ENCODE results near the gene RHBDL1.
A peak's percentile ranks its signal among the peaks of the same experiment; 100 is the strongest.

RHBDL1 gene

GRCh38 chr16:672851-673250 lies 2.6 kb upstream of the RHBDL1 start:
- DNase-seq (ENCODE audit: low read depth, low spot score): no peak

DNA sequence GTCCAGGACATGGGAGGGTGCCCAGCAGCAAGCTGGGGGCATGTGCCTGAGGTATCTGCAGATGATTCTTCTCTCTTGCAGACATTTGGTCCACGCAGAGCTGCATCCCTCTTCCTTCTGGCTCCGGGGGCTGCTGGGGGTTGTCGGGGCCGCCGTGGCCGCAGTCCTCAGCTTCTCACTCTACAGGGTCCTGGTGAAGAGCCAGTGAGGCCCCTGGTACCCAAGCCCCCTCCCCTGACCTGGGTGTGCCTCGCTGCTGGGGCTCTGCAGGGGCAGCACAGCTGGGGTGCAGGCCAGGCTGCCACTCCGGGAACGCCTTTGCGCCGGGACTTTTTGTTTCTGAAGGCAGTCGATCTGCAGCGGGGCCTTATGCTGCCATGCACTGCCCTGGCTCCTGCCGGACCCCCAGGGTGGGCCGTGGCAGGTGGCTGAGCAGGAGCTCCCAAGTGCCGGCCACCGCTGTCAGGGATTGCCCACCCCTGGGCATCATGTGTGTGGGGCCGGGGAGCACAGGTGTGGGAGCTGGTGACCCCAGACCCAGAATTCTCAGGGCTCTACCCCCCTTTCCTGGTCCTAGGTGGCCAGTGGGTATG lies 2.0 kb upstream of the RHBDL1 start:
- DNase-seq (ENCODE audit: low read depth, low spot score): no peak

- no peak for DNase-seq (ENCODE audit: low read depth, low spot score)
Measured at GRCh38 chr16:674214-674881, 1.1 kb upstream of the RHBDL1 start.

DNA sequence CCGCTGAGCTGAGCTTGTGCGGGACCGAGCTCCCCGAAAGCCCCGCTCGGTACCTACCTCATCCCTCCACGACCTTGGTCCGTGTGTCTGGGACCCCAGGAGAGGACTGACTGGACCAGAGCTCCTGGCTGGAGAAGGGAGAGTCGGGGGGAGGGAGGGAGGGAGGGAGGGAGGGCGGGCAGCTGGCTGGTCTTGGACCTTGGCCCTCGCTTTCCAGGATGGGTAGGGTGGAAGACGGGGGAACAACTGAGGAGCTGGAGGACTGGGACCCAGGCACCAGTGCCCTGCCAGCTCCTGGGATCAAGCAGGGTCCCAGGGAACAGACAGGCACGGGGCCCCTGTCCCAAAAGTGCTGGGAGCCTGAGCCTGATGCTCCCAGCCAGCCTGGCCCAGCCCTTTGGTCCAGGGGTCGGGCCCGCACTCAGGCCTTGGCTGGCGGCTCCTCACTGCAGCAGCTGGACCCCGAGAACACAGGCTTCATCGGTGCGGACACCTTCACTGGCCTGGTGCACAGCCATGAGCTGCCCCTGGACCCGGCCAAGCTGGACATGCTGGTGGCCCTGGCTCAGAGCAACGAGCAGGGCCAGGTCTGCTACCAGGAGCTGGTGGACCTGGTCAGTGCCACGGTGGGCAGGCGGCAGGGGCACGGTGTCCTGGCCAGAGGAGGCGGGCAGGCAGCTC lies 553 bp downstream of the RHBDL1 start:
- no peak for DNase-seq (ENCODE audit: low read depth, low spot score)

GRCh38 chr16:676565-676902 lies 1.1 kb downstream of the RHBDL1 start:
- no peak for DNase-seq (ENCODE audit: low read depth, low spot score)

DNA sequence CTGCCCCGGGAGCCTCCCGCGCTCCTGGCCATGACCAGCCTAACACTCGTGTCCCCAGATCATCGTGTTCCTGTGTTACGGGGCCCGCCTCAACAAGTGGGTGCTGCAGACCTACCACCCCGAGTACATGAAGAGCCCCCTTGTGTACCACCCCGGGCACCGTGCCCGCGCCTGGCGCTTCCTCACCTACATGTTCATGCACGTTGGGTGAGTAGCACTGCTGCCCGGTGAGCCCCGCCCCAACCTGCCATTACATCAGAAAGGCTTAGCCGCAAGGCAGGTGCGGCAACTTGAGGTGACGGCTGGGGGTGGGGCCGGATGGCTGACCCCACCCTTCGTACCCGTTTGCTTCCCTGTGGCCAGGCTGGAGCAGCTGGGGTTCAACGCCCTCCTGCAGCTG lies 1.4 kb downstream of the RHBDL1 start:
- no peak for DNase-seq (ENCODE audit: low read depth, low spot score)

DNA sequence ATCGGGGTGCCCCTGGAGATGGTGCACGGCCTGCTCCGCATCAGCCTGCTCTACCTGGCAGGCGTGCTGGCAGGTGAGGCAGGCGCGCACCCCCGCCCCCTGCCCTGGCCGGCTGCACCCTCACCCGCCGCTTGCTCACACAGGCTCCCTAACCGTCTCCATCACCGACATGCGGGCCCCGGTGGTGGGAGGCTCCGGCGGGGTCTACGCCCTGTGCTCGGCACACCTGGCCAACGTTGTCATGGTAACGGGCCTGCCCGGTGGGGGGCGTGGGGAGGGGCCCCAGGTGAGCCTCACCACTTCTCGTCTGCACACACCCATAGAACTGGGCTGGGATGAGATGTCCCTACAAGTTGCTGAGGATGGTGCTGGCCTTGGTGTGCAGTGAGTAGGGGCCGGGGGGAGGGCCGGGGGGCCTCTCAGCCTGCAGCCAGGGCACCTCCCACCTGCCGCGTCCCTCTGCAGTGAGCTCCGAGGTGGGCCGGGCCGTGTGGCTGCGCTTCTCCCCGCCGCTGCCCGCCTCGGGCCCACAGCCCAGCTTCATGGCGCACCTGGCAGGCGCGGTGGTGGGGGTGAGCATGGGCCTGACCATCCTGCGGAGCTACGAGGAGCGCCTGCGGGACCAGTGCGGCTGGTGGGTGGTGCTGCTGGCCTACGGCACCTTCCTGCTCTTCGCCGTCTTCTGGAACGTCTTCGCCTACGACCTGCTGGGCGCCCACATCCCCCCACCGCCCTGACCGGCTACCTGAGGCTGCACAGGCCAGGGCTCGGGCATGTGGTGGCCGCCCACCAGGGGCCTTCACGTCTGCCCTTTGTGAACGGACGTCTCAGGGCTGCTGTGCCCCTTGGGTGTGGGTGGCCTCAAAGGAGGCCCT lies 2.1 kb downstream of the RHBDL1 start:
- no peak for DNase-seq (ENCODE audit: low read depth, low spot score)

GRCh38 chr16:678209-678857 lies 2.9 kb downstream of the RHBDL1 start:
- DNase-seq (ENCODE audit: low read depth, low spot score): no peak

DNA sequence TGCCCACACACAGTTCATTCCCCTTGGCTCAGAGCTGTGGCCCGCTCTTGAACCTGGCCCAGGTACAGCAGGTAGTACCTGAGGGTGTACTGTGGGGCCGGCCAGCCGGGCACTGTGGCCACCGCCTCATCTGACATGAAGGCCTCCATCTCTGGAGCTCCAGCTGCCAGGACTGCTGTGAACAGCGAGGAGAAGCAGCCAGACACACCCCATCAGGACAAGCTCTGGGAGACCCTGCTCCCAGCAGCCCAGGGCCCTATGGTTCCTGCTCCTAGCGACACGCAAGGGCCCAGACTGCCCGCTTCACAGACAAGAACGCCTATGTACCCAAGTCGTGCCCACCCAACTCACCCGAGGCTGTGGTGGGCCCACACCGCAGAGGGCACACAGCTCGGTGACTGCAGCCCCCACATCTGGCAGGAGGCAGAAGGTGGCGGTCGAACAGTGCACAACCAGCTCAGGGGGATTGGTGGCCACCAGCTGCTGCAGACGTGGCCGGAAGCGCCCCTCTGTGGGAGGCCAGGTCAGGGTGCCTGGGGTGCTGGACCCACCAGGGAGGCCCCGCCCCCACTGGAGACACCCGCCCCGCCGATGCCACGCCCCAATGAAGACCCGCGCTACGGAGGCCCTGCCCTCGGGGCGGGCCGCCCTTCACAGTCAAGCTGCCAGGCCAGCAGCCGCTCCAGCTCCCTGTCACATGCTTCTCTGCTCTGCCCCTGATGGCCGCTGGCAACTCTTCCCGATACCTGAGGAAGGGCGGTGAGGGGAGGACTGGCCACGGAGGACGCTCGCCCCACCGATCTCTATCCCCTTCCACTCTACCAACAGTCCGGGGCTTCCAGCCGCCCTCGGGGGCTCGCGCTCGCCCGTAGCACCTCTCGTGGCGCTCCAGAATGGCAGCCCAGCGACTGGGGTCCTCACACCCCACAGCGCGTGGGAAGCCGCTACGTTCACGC lies 3.7 kb downstream of the RHBDL1 start:
- DNase-seq (ENCODE audit: low read depth, low spot score): no peak

GRCh38 chr16:679814-680624 lies 4.5 kb downstream of the RHBDL1 start, which contains the start of gene STUB1:
STUB1 (plus strand) TSS chr16:680410; CDS start chr16:680526, 116 bp downstream.
- DNase-seq (ENCODE audit: low read depth, low spot score): peak; percentile 57

- no peak for DNase-seq (ENCODE audit: low read depth, low spot score)
Measured at GRCh38 chr16:680625-680945, 5.1 kb downstream of the RHBDL1 start.

GRCh38 chr16:680967-681745 lies 5.7 kb downstream of the RHBDL1 start:
- no peak for DNase-seq (ENCODE audit: low read depth, low spot score)

DNA sequence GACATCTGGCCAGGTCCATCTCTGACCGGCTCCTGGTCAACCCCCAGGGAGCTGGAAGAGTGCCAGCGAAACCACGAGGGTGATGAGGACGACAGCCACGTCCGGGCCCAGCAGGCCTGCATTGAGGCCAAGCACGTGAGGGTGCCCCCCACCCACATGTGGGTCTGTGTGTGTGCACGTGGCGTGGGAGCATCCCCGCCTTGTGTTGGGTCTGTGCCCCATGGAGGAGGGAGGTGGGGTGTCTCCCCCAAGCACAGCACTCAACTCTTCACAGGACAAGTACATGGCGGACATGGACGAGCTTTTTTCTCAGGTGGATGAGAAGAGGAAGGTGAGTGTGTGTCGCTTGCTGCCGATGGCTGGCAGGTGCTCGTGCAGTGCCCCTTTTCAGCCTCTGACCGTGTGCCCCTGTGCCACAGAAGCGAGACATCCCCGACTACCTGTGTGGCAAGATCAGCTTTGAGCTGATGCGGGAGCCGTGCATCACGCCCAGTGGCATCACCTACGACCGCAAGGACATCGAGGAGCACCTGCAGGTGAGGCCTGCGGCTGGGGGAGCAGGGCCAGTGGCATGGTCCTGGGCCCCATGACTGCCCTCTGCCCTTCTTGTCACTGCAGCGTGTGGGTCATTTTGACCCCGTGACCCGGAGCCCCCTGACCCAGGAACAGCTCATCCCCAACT lies 6.4 kb downstream of the RHBDL1 start:
- DNase-seq (ENCODE audit: low read depth, low spot score): no peak

DNA sequence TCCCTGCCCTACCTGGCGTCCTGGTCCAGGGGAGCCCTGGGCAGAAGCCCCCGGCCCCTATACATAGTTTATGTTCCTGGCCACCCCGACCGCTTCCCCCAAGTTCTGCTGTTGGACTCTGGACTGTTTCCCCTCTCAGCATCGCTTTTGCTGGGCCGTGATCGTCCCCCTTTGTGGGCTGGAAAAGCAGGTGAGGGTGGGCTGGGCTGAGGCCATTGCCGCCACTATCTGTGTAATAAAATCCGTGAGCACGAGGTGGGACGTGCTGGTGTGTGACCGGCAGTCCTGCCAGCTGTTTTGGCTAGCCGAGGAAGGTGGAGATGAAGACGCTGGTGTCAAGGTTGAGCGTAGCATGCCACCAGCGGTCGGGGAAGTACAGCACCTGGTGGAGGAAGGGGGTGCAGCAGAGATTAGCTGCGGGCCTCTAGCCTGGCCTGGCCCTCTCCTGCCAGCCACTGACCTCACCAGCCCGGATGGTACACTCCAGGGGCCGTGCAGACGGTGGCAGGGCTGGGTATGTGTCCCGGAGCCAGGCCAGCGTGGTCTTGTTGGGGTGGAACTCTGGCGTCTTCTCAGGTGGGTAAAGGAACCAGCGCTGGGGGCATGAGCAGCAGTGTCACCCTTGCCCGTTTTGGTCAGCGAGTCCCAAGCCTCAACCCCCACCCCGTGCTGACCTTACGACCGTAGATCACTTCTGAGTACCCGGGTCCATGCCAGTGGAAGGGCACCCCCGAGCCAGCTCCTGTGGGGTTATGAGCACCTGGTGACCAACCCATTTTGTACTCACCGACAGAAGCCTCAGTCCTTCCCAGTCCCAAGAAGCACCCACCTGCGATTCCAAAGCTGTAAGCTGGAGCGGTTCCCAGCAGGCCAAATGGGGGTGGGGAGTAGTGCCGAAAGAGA lies 7.3 kb downstream of the RHBDL1 start:
- no peak for DNase-seq (ENCODE audit: low read depth, low spot score)

DNA sequence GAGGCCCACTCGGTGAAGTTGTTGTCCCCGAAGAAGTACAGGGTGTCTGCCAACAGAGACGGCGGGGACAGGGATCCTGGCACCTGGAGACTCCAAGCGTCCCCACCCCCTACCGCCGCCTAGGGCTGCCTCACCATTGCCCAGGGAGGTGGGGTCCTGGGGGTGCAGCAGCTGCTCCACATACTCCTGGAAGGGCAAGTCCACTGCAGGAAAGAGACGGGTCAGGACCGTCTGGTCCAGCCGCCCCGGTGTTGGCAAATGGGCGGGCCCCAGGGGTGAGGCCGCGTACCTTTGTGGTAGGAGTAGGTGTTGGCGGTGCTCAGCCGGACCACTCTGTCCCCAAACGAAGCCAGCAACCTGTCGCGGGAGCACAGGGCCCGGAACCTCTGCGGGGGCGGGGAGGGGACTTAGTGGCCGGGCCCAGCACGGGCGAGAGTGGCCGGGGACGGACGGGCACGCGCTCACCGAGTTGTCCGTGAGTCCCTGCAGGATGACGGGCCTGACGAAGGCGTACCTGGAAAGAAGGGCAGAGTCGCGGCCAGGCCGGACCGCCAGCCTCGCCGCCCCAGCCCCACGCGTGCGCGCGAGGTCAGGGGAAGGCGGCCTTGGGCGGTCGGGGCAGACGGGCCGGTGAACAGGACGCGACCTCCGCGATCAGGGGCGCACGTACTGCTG lies 8.1 kb downstream of the RHBDL1 start:
- DNase-seq (ENCODE audit: low read depth, low spot score): no peak

DNA sequence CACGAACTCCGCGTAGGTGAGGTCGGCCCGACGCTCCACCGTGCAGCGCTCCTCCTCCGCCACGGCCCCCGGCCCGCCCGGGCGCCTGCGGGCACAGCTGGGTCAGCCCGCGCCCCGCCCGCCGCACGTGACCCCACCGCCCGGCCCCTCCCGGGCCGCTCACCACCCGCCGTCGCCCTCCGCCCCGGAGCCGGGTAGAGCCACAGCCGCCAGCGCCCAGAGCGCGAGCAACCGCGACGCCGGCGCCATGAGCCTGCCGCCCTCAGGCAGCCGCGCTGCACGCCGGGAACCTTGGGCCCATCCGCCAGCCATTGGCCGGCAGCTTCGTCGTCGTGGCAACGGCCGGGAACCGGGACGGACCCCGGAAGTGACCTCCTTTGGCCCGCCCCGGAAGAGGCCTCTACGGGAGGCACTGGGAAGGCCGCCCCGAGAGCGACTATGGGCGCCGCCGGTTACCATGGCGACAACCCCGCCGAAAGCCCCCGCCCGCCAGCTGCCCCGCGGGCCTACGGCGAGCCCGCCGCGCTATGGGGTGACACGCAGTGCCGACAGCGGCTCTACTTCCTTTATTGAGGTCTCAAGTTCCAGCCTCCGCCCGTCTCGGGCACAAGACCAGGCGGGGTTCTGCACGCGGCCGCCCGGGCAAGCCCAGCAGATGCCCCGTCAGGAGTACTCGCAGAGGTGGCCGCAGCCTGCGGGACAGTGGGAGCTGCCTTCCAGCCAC lies 8.8 kb downstream of the RHBDL1 start, which contains the start of gene JMJD8:
JMJD8 (minus strand) TSS at position 264 of the 724 bp plus-strand sequence; CDS start at position 249, 15 bp downstream.
- peak; percentile 76 for DNase-seq (ENCODE audit: low read depth, low spot score)
